ENCODE data around the gene CDC42BPB. TPM values are rescaled to one million over a fixed set of nuclear protein-coding genes. Genes with fewer than 3 reads are reported as not detected.

CDC42BPB gene
- total RNA-seq, 1 experiment from 2014 or later = 1.6 TPM

GRCh38 chr14:103064436-103064835, 7.1 kb upstream of the CDC42BPB start:
- Histone ChIP-seq H3K9ac (ENCODE audit: low read length) (no peak overlapping the region), H3K4me2 (ENCODE audit: low read depth, low read length, poor library complexity, severe bottlenecking) (no peak overlapping the region), H3K9me3 (ENCODE audit: low read length) (no peaks in the 10 kb centered on the region), H3K36me3 (ENCODE audit: insufficient read depth, low read length) (no peaks in the 10 kb centered on the region), H3K9me2 (replicated peaks; ENCODE audit: insufficient read depth, low read length) (no peaks in the 10 kb centered on the region), H3K79me2 (ENCODE audit: low read length) (no peaks in the 10 kb centered on the region), H2AFZ (ENCODE audit: low read length) (no peak overlapping the region), H3K27me3 (ENCODE audit: low read length) (no peaks in the 10 kb centered on the region), H3K4me3 (ENCODE audit: low read length) (no peak overlapping the region), H4K20me1 (ENCODE audit: insufficient read depth, low read depth, low read length) (no peaks in the 10 kb centered on the region), H3K27ac (ENCODE audit: low read length) (no peak overlapping the region), H3K4me1 (ENCODE audit: low read length) (no peaks in the 10 kb centered on the region)
- no peak for DNase-seq

- DNase-seq = no peak
- no peaks in the 10 kb centered on the region for H3K9me2 ChIP-seq (replicated peaks; ENCODE audit: insufficient read depth, low read length)
- H3K27ac ChIP-seq (ENCODE audit: low read length) = no peak overlapping the region
- H3K4me2 ChIP-seq (ENCODE audit: low read depth, low read length, poor library complexity, severe bottlenecking) = no peak overlapping the region
- no peaks in the 10 kb centered on the region for H3K36me3 ChIP-seq (ENCODE audit: insufficient read depth, low read length)
- H3K4me1 ChIP-seq (ENCODE audit: low read length) = 0 out of 2 replicates have a peak, but pooled peaks cover 3% of the 10 kb centered on the region
- no peaks in the 10 kb centered on the region for H3K27me3 ChIP-seq (ENCODE audit: low read length)
- no peaks in the 10 kb centered on the region for H3K79me2 ChIP-seq (ENCODE audit: low read length)
- H3K9me3 ChIP-seq (ENCODE audit: low read length) = no peaks in the 10 kb centered on the region
- no peak overlapping the region for H3K9ac ChIP-seq (ENCODE audit: low read length)
- no peak overlapping the region for H3K4me3 ChIP-seq (ENCODE audit: low read length)
- H2AFZ ChIP-seq (ENCODE audit: low read length) = no peak overlapping the region
- H4K20me1 ChIP-seq (ENCODE audit: insufficient read depth, low read depth, low read length) = no peaks in the 10 kb centered on the region
Observed at GRCh38 chr14:103061482-103061976, 4.2 kb upstream of the CDC42BPB start.

GRCh38 chr14:103059556-103059955, 2.2 kb upstream of the CDC42BPB start:
- no peaks in the 10 kb centered on the region for H3K9me3 ChIP-seq (ENCODE audit: low read length)
- no peaks in the 10 kb centered on the region for H3K36me3 ChIP-seq (ENCODE audit: insufficient read depth, low read length)
- H3K27ac ChIP-seq (ENCODE audit: low read length) = no peak overlapping the region
- H3K9ac ChIP-seq (ENCODE audit: low read length) = no peak overlapping the region
- no peaks in the 10 kb centered on the region for H3K79me2 ChIP-seq (ENCODE audit: low read length)
- no peaks in the 10 kb centered on the region for H3K9me2 ChIP-seq (replicated peaks; ENCODE audit: insufficient read depth, low read length)
- no peak for DNase-seq
- H2AFZ ChIP-seq (ENCODE audit: low read length) = no peak overlapping the region
- H3K4me3 ChIP-seq (ENCODE audit: low read length) = no peak overlapping the region
- H3K27me3 ChIP-seq (ENCODE audit: low read length) = no peaks in the 10 kb centered on the region
- 0 out of 2 replicates have a peak, but pooled peaks cover 3% of the 10 kb centered on the region for H3K4me1 ChIP-seq (ENCODE audit: low read length)
- no peaks in the 10 kb centered on the region for H4K20me1 ChIP-seq (ENCODE audit: insufficient read depth, low read depth, low read length)
- H3K4me2 ChIP-seq (ENCODE audit: low read depth, low read length, poor library complexity, severe bottlenecking) = no peak overlapping the region

GRCh38 chr14:103058164-103059055, 1.1 kb upstream of the CDC42BPB start:
- no peaks in the 10 kb centered on the region for H3K36me3 ChIP-seq (ENCODE audit: insufficient read depth, low read length)
- H3K9me2 ChIP-seq (replicated peaks; ENCODE audit: insufficient read depth, low read length) = no peaks in the 10 kb centered on the region
- H3K9me3 ChIP-seq (ENCODE audit: low read length) = no peaks in the 10 kb centered on the region
- no peak overlapping the region for H3K27ac ChIP-seq (ENCODE audit: low read length)
- H3K4me3 ChIP-seq (ENCODE audit: low read length) = no peak overlapping the region
- no peak for DNase-seq
- no peaks in the 10 kb centered on the region for H4K20me1 ChIP-seq (ENCODE audit: insufficient read depth, low read depth, low read length)
- H2AFZ ChIP-seq (ENCODE audit: low read length) = no peak overlapping the region
- no peak overlapping the region for H3K9ac ChIP-seq (ENCODE audit: low read length)
- no peaks in the 10 kb centered on the region for H3K27me3 ChIP-seq (ENCODE audit: low read length)
- H3K4me1 ChIP-seq (ENCODE audit: low read length) = 0 out of 2 replicates have a peak, but pooled peaks cover 3% of the 10 kb centered on the region
- no peaks in the 10 kb centered on the region for H3K79me2 ChIP-seq (ENCODE audit: low read length)
- H3K4me2 ChIP-seq (ENCODE audit: low read depth, low read length, poor library complexity, severe bottlenecking) = no peak overlapping the region

GRCh38 chr14:103057028-103057371, 349 bp downstream of the CDC42BPB start:
- no peaks in the 10 kb centered on the region for H3K27me3 ChIP-seq (ENCODE audit: low read length)
- H2AFZ ChIP-seq (ENCODE audit: low read length) = no peak overlapping the region
- no peak for DNase-seq
- no peaks in the 10 kb centered on the region for H3K36me3 ChIP-seq (ENCODE audit: insufficient read depth, low read length)
- H3K9me2 ChIP-seq (replicated peaks; ENCODE audit: insufficient read depth, low read length) = no peaks in the 10 kb centered on the region
- H3K9ac ChIP-seq (ENCODE audit: low read length) = no peak overlapping the region
- H3K9me3 ChIP-seq (ENCODE audit: low read length) = no peaks in the 10 kb centered on the region
- H3K27ac ChIP-seq (ENCODE audit: low read length) = no peak overlapping the region
- no peak overlapping the region for H3K4me2 ChIP-seq (ENCODE audit: low read depth, low read length, poor library complexity, severe bottlenecking)
- peaks cover 9% of the 10 kb centered on the region; the same call in 1 of the 2 replicates for H3K4me1 ChIP-seq (ENCODE audit: low read length)
- no peak overlapping the region for H3K4me3 ChIP-seq (ENCODE audit: low read length)
- H3K79me2 ChIP-seq (ENCODE audit: low read length) = no peaks in the 10 kb centered on the region
- no peaks in the 10 kb centered on the region for H4K20me1 ChIP-seq (ENCODE audit: insufficient read depth, low read depth, low read length)

GRCh38 chr14:103056322-103057027, 874 bp downstream of the CDC42BPB start:
- no peak overlapping the region for H3K4me3 ChIP-seq (ENCODE audit: low read length)
- H2AFZ ChIP-seq (ENCODE audit: low read length) = no peak overlapping the region
- no peaks in the 10 kb centered on the region for H3K27me3 ChIP-seq (ENCODE audit: low read length)
- no peaks in the 10 kb centered on the region for H3K9me3 ChIP-seq (ENCODE audit: low read length)
- H3K4me1 ChIP-seq (ENCODE audit: low read length) = peaks cover 9% of the 10 kb centered on the region; the same call in 1 of the 2 replicates
- no peak for DNase-seq
- H3K27ac ChIP-seq (ENCODE audit: low read length) = no peak overlapping the region
- no peaks in the 10 kb centered on the region for H3K79me2 ChIP-seq (ENCODE audit: low read length)
- no peaks in the 10 kb centered on the region for H3K9me2 ChIP-seq (replicated peaks; ENCODE audit: insufficient read depth, low read length)
- H3K36me3 ChIP-seq (ENCODE audit: insufficient read depth, low read length) = no peaks in the 10 kb centered on the region
- H3K9ac ChIP-seq (ENCODE audit: low read length) = no peak overlapping the region
- H4K20me1 ChIP-seq (ENCODE audit: insufficient read depth, low read depth, low read length) = no peaks in the 10 kb centered on the region
- H3K4me2 ChIP-seq (ENCODE audit: low read depth, low read length, poor library complexity, severe bottlenecking) = no peak overlapping the region

GRCh38 chr14:103055695-103056094, 1.7 kb downstream of the CDC42BPB start:
- no peak overlapping the region for H3K9ac ChIP-seq (ENCODE audit: low read length)
- H3K4me3 ChIP-seq (ENCODE audit: low read length) = no peak overlapping the region
- H3K36me3 ChIP-seq (ENCODE audit: insufficient read depth, low read length) = no peaks in the 10 kb centered on the region
- no peak overlapping the region for H3K27ac ChIP-seq (ENCODE audit: low read length)
- no peaks in the 10 kb centered on the region for H3K79me2 ChIP-seq (ENCODE audit: low read length)
- DNase-seq = no peak
- H2AFZ ChIP-seq (ENCODE audit: low read length) = no peak overlapping the region
- H3K4me1 ChIP-seq (ENCODE audit: low read length) = peaks cover 9% of the 10 kb centered on the region; the same call in 1 of the 2 replicates
- H4K20me1 ChIP-seq (ENCODE audit: insufficient read depth, low read depth, low read length) = no peaks in the 10 kb centered on the region
- no peak overlapping the region for H3K4me2 ChIP-seq (ENCODE audit: low read depth, low read length, poor library complexity, severe bottlenecking)
- no peaks in the 10 kb centered on the region for H3K9me2 ChIP-seq (replicated peaks; ENCODE audit: insufficient read depth, low read length)
- no peaks in the 10 kb centered on the region for H3K9me3 ChIP-seq (ENCODE audit: low read length)
- H3K27me3 ChIP-seq (ENCODE audit: low read length) = no peaks in the 10 kb centered on the region

GRCh38 chr14:103052407-103052806, 4.9 kb downstream of the CDC42BPB start:
- no peaks in the 10 kb centered on the region for H3K9me3 ChIP-seq (ENCODE audit: low read length)
- H3K4me3 ChIP-seq (ENCODE audit: low read length) = no peak overlapping the region
- no peak overlapping the region for H3K27ac ChIP-seq (ENCODE audit: low read length)
- H3K36me3 ChIP-seq (ENCODE audit: insufficient read depth, low read length) = no peaks in the 10 kb centered on the region
- H3K27me3 ChIP-seq (ENCODE audit: low read length) = no peaks in the 10 kb centered on the region
- H3K9ac ChIP-seq (ENCODE audit: low read length) = no peak overlapping the region
- H3K9me2 ChIP-seq (replicated peaks; ENCODE audit: insufficient read depth, low read length) = no peaks in the 10 kb centered on the region
- H2AFZ ChIP-seq (ENCODE audit: low read length) = no peak overlapping the region
- peaks cover 6% of the 10 kb centered on the region; the same call in 1 of the 2 replicates for H3K4me1 ChIP-seq (ENCODE audit: low read length)
- no peaks in the 10 kb centered on the region for H3K79me2 ChIP-seq (ENCODE audit: low read length)
- peak; percentile 67 for DNase-seq
- no peaks in the 10 kb centered on the region for H4K20me1 ChIP-seq (ENCODE audit: insufficient read depth, low read depth, low read length)
- no peak overlapping the region for H3K4me2 ChIP-seq (ENCODE audit: low read depth, low read length, poor library complexity, severe bottlenecking)
